ENCODE data around the gene HDGF. TPM values are rescaled to one million over a fixed set of nuclear protein-coding genes. Genes with fewer than 3 reads are reported as not detected.
A peak's percentile ranks its signal among the peaks of the same experiment; 100 is the strongest.

The HDGF gene
- total and polyA plus RNA-seq, 9 of the 15 experiments (the other 6 are each of a cell fraction or from before 2014, with no cell fraction given) = 38.8 to 601 (median 400) TPM

- TF ChIP-seq TAF15 (IDR thresholded peaks at IDR 0.05; ENCODE audit: low read depth, low read length) = no peak
- TF ChIP-seq ERF (CRISPR knock-in tag; IDR thresholded peaks at IDR 0.05) = no peak
- no peak for TF ChIP-seq CBFA2T2 (conservative IDR thresholded peaks at IDR 0.05)
- TF ChIP-seq ZNF444 (CRISPR knock-in tag; IDR thresholded peaks at IDR 0.05) = no peak
- no peak for TF ChIP-seq IRF2 (CRISPR knock-in tag; IDR thresholded peaks at IDR 0.05)
- TF ChIP-seq HIVEP1 (CRISPR knock-in tag; IDR thresholded peaks at IDR 0.05) = no peak
- TF ChIP-seq NCOA4 (IDR thresholded peaks at IDR 0.05; ENCODE audit: partially characterized antibody) = no peak
- TF ChIP-seq GTF2F1 (IDR thresholded peaks at IDR 0.05; ENCODE audit: low read depth, low read length) = peak; percentile 62
- no peak for TF ChIP-seq PATZ1 (CRISPR knock-in tag; IDR thresholded peaks at IDR 0.05; ENCODE audit: borderline replicate concordance)
- peak; percentile 69; the same call in 1 of the 2 replicates for TF ChIP-seq E2F4 (CRISPR knock-in tag; IDR thresholded peaks at IDR 0.05; ENCODE audit: low read depth)
- peak; percentile 39; the same call in 1 of the 2 replicates for TF ChIP-seq ATF4 (CRISPR knock-in tag; IDR thresholded peaks at IDR 0.05)
- TF ChIP-seq TBP (optimal IDR thresholded peaks at IDR 0.05; ENCODE audit: low read depth, low read length) = peak; percentile 73
- peak; percentile 96; the same call in 1 of the 2 replicates for TF ChIP-seq ZNF175 (CRISPR knock-in tag; IDR thresholded peaks at IDR 0.05; ENCODE audit: low read depth)
- TF ChIP-seq ZNF318 (IDR thresholded peaks at IDR 0.05; ENCODE audit: borderline replicate concordance in 1 of 2, low read depth in 1 of 2) = no peak
- peak; percentile 100 for TF ChIP-seq CHD1 (IDR thresholded peaks at IDR 0.05; ENCODE audit: low read length)
These were observed 15.8 kb upstream of the HDGF start, which contains the start of gene PRCC (continued) for GRCh38 chr1:156767101-156767878.

Measured in K562 (cell line).